Raji (cell line): ENCODE data around the gene PRXL2B.
A peak's percentile ranks its signal among the peaks of the same experiment; 100 is the strongest.

Experiments used
- POLR2A ChIP-seq: IDR thresholded peaks from 2 replicates; pipeline ENCODE4 v1.6.1; 2011; ENCODE audit warnings: low read depth, low read length, control low read depth; ENCODE audit not compliant: insufficient read depth

PRXL2B gene

GRCh38 chr1:2546515-2547209 lies 39.9 kb upstream of the PRXL2B start:
- no peak for TF ChIP-seq POLR2A

GRCh38 chr1:2547210-2548067 lies 39.1 kb upstream of the PRXL2B start:
- TF ChIP-seq POLR2A = peak; percentile 57

DNA sequence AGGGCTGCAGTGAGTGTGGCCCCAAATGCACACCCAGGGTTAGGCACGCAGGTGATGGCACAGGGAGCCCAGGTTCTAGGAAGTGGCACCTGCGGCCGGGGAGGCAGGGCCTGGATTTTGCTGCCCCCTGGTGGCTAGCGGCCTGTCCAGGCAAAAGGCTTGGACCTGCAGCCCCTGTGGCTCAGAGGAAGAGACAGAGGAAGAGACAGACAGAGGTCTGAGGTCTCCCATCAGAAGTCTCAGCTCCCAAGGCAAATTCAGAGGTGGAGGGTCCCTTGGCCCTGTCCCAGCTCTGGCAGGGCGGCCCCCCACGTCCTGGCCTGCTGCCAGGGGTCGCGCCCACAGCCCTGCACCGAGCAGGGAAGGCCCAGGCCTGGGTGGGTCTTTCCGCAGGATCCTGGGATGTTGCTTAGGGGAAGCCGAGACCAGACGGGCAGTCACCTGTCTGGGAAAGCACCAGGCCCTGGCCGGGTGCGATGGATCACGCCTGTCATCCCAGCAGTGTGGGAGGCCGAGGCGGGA lies 38.4 kb upstream of the PRXL2B start:
- TF ChIP-seq POLR2A = peak; percentile 63

DNA sequence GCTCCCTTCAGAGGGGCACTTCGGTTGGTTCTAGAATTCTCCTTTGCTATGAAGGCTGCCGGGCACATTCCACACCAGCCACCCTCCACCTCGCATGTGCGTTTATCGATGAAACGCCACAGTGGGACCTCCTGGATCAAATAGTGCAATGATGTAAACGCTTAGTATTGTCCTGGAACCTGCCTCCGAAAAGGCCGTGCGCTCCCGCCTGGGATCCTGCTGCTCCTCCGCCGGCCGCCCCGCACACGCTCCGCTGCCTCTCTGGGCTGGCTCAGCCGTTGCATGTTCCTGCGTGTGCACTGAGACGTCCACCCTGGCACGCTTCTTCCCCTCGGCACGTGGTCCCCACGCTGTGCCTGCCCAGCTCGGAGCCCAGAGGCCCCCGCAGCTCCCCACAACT lies 34.4 kb upstream of the PRXL2B start:
- no peak for TF ChIP-seq POLR2A

- TF ChIP-seq POLR2A = no peak
Observed at GRCh38 chr1:2553871-2554620, 32.5 kb upstream of the PRXL2B start.

DNA sequence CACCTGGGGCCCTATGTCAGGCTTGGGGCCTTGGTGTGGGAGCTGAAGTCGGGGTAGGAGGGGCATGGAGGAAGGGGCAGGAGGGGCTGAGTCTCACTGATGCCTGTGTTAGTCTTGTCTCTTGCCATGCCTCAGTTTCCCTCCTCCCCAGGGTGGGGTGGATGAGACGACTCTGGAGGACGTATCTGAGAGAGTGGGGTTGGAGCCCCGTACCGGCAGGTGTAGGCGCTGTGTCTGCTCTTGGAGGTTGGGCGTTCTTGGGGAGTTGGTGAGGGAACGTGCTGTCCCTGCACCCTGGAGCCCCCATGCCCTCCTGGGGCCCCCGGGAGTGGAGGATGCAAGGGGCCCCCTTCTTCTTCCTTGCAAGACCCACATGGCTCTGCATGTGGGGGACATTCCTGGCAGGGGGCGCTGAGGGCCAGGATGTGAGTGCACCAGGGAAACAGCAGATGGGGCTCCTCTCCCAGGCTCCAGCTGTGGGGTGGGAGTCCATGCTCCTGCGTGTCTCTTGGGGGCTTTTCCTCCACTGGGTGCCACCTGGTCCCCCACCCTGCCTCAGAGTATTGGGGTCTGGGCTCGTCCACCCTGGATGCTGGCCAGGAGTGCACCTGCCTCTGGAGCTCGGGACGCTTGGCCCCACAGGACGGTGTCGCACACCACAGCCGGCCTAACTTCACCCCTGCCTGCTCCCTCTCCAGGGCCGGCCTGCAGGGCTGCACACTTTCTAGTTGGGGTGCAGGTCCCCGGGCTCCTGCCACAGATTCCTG lies 31.8 kb upstream of the PRXL2B start:
- TF ChIP-seq POLR2A = no peak; the same call in 1 of the 2 replicates

DNA sequence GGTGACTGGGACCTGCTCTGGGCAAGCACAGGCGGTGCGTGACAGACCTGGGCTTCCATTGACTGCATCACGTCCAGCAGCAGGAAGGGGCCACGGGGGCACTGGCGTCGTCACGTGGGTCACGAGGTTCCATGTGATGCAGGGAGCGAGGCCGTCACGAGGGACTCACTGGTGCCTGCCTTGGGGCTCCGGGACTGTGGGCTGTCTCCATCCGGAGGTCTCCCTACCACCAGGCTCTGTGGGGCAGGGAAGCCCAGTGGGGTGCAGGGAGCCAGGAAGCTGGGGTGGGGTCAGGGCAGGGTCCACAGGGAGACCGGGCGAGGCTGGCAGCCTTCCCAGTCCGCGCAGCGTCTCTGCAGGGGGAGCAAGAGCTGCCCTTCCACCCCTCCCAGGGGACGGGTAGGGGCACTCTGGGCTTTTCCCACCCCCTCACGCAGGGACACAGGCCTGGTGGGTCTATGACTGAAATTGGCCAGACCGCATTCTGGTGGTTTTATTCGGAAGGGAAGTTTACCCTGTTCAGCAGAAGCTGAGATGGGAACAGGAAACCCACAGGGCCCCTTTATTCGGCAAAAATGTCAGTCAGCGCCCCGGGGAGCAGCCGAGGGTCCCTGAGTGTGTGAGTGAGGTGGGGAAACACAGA lies 30.8 kb upstream of the PRXL2B start:
- no peak for TF ChIP-seq POLR2A

- peak; percentile 61 for TF ChIP-seq POLR2A
Observed at GRCh38 chr1:2556277-2556677, 30.3 kb upstream of the PRXL2B start, which contains the start of gene TNFRSF14. TSS of gene TNFRSF14 (plus strand) at chr1:2556371. CDS start at chr1:2556665, 294 bp downstream.

GRCh38 chr1:2556678-2557481 lies 29.7 kb upstream of the PRXL2B start:
- 0 out of 2 replicates have a peak, but pooled peaks have one; percentile 44 for TF ChIP-seq POLR2A

DNA sequence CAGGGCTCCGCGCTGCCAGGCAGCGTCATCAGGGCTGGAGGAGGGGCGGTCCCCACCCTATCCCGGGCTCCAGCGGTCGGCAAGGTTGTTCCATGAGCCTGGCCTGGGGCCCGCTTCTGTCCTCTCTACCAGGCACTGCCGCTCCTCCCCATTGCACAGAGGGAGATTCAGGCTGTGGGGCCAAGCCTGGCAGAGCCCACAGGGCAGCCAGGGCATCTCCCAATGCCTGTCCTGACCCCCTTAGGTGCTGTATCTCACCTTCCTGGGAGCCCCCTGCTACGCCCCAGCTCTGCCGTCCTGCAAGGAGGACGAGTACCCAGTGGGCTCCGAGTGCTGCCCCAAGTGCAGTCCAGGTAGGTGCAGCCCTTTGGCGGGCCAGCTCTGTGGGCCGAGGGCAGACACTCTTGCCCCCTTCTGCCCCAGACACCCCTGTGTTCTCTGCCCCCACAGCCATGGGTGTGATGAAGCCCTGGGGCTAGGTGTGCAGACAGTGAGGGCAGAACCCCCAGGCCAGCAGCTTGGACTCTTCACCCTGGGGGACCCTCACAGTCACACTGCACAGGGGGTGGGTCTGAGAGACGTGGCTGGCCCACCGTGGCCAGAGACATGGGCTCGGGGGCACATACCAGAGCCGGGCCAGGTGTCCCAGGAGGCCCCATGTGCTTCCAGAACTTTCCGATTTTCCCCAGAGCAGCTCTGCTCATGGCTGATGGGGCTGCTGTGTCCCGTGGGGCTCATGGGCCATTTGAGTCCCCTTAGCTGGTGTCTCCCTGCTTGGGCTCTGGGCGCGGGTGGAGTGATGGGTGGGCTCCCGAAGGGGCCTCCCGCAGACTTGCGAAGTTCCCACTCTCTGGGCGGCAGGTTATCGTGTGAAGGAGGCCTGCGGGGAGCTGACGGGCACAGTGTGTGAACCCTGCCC lies 28.8 kb upstream of the PRXL2B start:
- no peak for TF ChIP-seq POLR2A

DNA sequence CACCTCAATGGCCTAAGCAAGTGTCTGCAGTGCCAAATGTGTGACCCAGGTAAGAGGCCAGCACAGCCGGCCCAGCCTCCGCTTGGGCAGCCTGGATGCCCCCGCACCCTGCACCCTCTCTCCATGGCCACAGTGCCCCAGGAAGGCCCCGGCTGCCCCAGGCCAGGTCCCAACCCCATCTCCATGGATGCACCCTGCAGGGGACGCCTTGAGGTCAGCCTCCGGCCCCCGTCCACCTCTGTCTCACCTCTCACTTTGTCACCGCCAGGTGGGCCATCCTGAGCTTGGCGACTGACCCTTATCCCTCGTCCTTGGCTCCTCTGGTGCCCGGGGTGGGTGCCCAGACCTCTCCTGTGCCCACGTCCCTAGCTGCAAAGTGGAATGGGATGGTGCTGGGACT lies 28.2 kb upstream of the PRXL2B start:
- TF ChIP-seq POLR2A = no peak

- no peak for TF ChIP-seq POLR2A
Observed at GRCh38 chr1:2558861-2559260, 27.7 kb upstream of the PRXL2B start.

- TF ChIP-seq POLR2A = no peak
Observed at GRCh38 chr1:2559509-2560298, 26.9 kb upstream of the PRXL2B start.
